Chondrocyte (in vitro differentiated cells): ENCODE measurements around the gene SUGCT. TPM values are rescaled to one million over a fixed set of nuclear protein-coding genes. Genes with fewer than 3 reads are reported as not detected.

ENCODE experiments used
- DNase-seq: peaks from one replicate; pipeline ENCODE4 v3.0.0; 2021; ENCODE audit warnings: mixed read lengths, low spot score
- H3K27ac Mint-ChIP-seq: one replicate; pipeline ENCODE4 v1.8.0; 2021; ENCODE audit warnings: mild to moderate bottlenecking, moderate library complexity, mixed read lengths; ENCODE audit not compliant: unreplicated experiment
- H3K27me3 Mint-ChIP-seq: 2 replicates; pipeline ENCODE4 v1.8.0; 2021; ENCODE audit warnings: low read depth, mixed read lengths
- H3K36me3 Mint-ChIP-seq: 2 replicates; pipeline ENCODE4 v1.8.0; 2021; ENCODE audit warnings: low read depth, mixed read lengths
- H3K4me1 Mint-ChIP-seq: 2 replicates; pipeline ENCODE4 v1.8.0; 2021; ENCODE audit warnings: low read depth, mild to moderate bottlenecking, mixed read lengths
- H3K4me3 Mint-ChIP-seq: one replicate; pipeline ENCODE4 v1.8.0; 2021; ENCODE audit warnings: mild to moderate bottlenecking, moderate library complexity, mixed read lengths; ENCODE audit not compliant: unreplicated experiment
- H3K9me3 Mint-ChIP-seq: 2 replicates; pipeline ENCODE4 v1.8.0; 2021; ENCODE audit warnings: low read depth, mixed read lengths
- CTCF ChIP-seq: fragments of 200-600 bp; sonication (generic); IDR thresholded peaks from 2 replicates; pipeline ENCODE4 v1.5.0; 2021; ENCODE audit warnings: antibody characterized with exemption, mild to moderate bottlenecking, moderate library complexity
- total RNA-seq: library from RNA; stranded (reverse); gene quantifications from 3 replicates; pipeline ENCODE4 v1.2.1, GENCODE V29; 2021

Gene SUGCT
- total RNA-seq, 1 donor from 2014 or later, result 34.4 TPM

GRCh38 chr7:40097728-40098127 lies 37.1 kb upstream of the SUGCT start:
- peaks cover 24% of the 10 kb centered on the region for H3K36me3 Mint-ChIP-seq
- no peak for DNase-seq
- no peaks in the 10 kb centered on the region for H3K9me3 Mint-ChIP-seq
- no peaks in the 10 kb centered on the region for H3K27me3 Mint-ChIP-seq
- peak overlapping the region; percentile 37 for H3K27ac Mint-ChIP-seq
- TF ChIP-seq CTCF, result no peak
- peaks cover 17% of the 10 kb centered on the region for H3K4me1 Mint-ChIP-seq
- no peak overlapping the region for H3K4me3 Mint-ChIP-seq

GRCh38 chr7:40098810-40099209 lies 36.0 kb upstream of the SUGCT start:
- no peak for TF ChIP-seq CTCF
- Mint-ChIP-seq H3K9me3 (no peaks in the 10 kb centered on the region), H3K27ac (no peak overlapping the region), H3K4me1 (peaks cover 17% of the 10 kb centered on the region), H3K4me3 (no peak overlapping the region), H3K36me3 (peaks cover 19% of the 10 kb centered on the region), H3K27me3 (no peaks in the 10 kb centered on the region)
- DNase-seq, result no peak

GRCh38 chr7:40099837-40100236 lies 35.0 kb upstream of the SUGCT start:
- peaks cover 17% of the 10 kb centered on the region for H3K4me1 Mint-ChIP-seq
- peaks cover 10% of the 10 kb centered on the region for H3K36me3 Mint-ChIP-seq
- H3K9me3 Mint-ChIP-seq, result no peaks in the 10 kb centered on the region
- peak overlapping the region; percentile 32 for H3K27ac Mint-ChIP-seq
- no peak overlapping the region for H3K4me3 Mint-ChIP-seq
- H3K27me3 Mint-ChIP-seq, result no peaks in the 10 kb centered on the region
- TF ChIP-seq CTCF, result no peak
- no peak for DNase-seq

- Mint-ChIP-seq H3K36me3 (peaks cover 3% of the 10 kb centered on the region), H3K9me3 (no peaks in the 10 kb centered on the region), H3K27me3 (no peaks in the 10 kb centered on the region), H3K4me1 (peaks cover 17% of the 10 kb centered on the region), H3K27ac (peak overlapping the region; percentile 69), H3K4me3 (no peak overlapping the region)
- no peak for TF ChIP-seq CTCF
- no peak for DNase-seq
Observed at GRCh38 chr7:40101201-40101600, 33.6 kb upstream of the SUGCT start.

- DNase-seq, result no peak
- no peak overlapping the region for H3K27ac Mint-ChIP-seq
- no peak for TF ChIP-seq CTCF
- H3K27me3 Mint-ChIP-seq, result no peaks in the 10 kb centered on the region
- H3K4me3 Mint-ChIP-seq, result no peak overlapping the region
- H3K36me3 Mint-ChIP-seq, result no peaks in the 10 kb centered on the region
- H3K4me1 Mint-ChIP-seq, result peaks cover 12% of the 10 kb centered on the region
- H3K9me3 Mint-ChIP-seq, result no peaks in the 10 kb centered on the region
Observed at GRCh38 chr7:40102897-40103296, 31.9 kb upstream of the SUGCT start.
